HEK293T (cell line): ENCODE measurements around the gene GLTP.

Source experiments
- CTCF ChIA-PET: fragments of 350-600 bp; formaldehyde crosslinking; extraction: SDS; loops from one replicate; lab custom pipeline; 2021; ENCODE audit warnings: antibody characterized with exemption, inconsistent platforms; lab: Yijun Ruan, JAX
- POLR2A ChIA-PET: fragments of 350-600 bp; formaldehyde crosslinking; extraction: SDS; loops from one replicate; lab custom pipeline; 2020; ENCODE audit warnings: antibody characterized with exemption, inconsistent platforms; lab: Yijun Ruan, JAX
- DNase-seq: peaks from one replicate; pipeline ENCODE4 v3.0.0; 2012; ENCODE audit warnings: mixed read lengths; ENCODE audit errors: extremely low spot score
- ARNT ChIP-seq: fragments of 450-650 bp; IDR thresholded peaks from 2 replicates; pipeline ENCODE4 v1.6.1; 2017; ENCODE audit warnings: mild to moderate bottlenecking
- BHLHE40 ChIP-seq: fragments of 450-650 bp; IDR thresholded peaks from 2 replicates; pipeline ENCODE4 v1.6.1; 2016; ENCODE audit warnings: mild to moderate bottlenecking, moderate library complexity, borderline replicate concordance
- CTBP1 ChIP-seq: fragments of 450-650 bp; IDR thresholded peaks from 2 replicates; pipeline ENCODE4 v1.6.1; 2016; ENCODE audit warnings: borderline replicate concordance
- ELF4 ChIP-seq: fragments of 450-650 bp; IDR thresholded peaks from 2 replicates; pipeline ENCODE4 v1.6.1; 2017; ENCODE audit warnings: antibody characterized with exemption
- FOXA1 ChIP-seq: fragments of 450-650 bp; IDR thresholded peaks from 2 replicates; pipeline ENCODE4 v1.6.1; 2016; ENCODE audit warnings: mild to moderate bottlenecking
- FOXK2 ChIP-seq: fragments of 450-650 bp; IDR thresholded peaks from 2 replicates; pipeline ENCODE4 v1.6.1; 2016; ENCODE audit warnings: mild to moderate bottlenecking
- FOXM1 ChIP-seq: fragments of 450-650 bp; IDR thresholded peaks from 2 replicates; pipeline ENCODE4 v1.6.1; 2017; ENCODE audit warnings: mild to moderate bottlenecking, borderline replicate concordance
- HDGF ChIP-seq: fragments of 450-650 bp; IDR thresholded peaks from 2 replicates; pipeline ENCODE4 v1.6.1; 2017; ENCODE audit warnings: antibody characterized with exemption, borderline replicate concordance
- L3MBTL2 ChIP-seq: fragments of 450-650 bp; conservative IDR thresholded peaks from 2 replicates; pipeline ENCODE4 v1.6.1; 2016; ENCODE audit warnings: mild to moderate bottlenecking
- LEF1 ChIP-seq: fragments of 450-650 bp; IDR thresholded peaks from 2 replicates; pipeline ENCODE4 v1.6.1; 2017; ENCODE audit warnings: mild to moderate bottlenecking, borderline replicate concordance
- NFRKB ChIP-seq: fragments of 450-650 bp; IDR thresholded peaks from 2 replicates; pipeline ENCODE4 v1.6.1; 2016; ENCODE audit warnings: mild to moderate bottlenecking, moderate library complexity
- SP1 ChIP-seq: fragments of 450-650 bp; IDR thresholded peaks from 2 replicates; pipeline ENCODE4 v1.6.1; 2017
- SUZ12 ChIP-seq: fragments of 450-650 bp; IDR thresholded peaks from 2 replicates; pipeline ENCODE4 v1.6.1; 2016; ENCODE audit warnings: mild to moderate bottlenecking
- TARDBP ChIP-seq: fragments of 450-650 bp; IDR thresholded peaks from 2 replicates; pipeline ENCODE4 v1.6.1; 2016
- ZNF384 ChIP-seq: fragments of 450-650 bp; IDR thresholded peaks from 2 replicates; pipeline ENCODE4 v1.6.1; 2016
- TF ChIP-seq, protein P1 (sequence below): fragments of 450-650 bp; IDR thresholded peaks from 2 replicates; pipeline ENCODE4 v1.6.1; 2016

The GLTP gene

DNA sequence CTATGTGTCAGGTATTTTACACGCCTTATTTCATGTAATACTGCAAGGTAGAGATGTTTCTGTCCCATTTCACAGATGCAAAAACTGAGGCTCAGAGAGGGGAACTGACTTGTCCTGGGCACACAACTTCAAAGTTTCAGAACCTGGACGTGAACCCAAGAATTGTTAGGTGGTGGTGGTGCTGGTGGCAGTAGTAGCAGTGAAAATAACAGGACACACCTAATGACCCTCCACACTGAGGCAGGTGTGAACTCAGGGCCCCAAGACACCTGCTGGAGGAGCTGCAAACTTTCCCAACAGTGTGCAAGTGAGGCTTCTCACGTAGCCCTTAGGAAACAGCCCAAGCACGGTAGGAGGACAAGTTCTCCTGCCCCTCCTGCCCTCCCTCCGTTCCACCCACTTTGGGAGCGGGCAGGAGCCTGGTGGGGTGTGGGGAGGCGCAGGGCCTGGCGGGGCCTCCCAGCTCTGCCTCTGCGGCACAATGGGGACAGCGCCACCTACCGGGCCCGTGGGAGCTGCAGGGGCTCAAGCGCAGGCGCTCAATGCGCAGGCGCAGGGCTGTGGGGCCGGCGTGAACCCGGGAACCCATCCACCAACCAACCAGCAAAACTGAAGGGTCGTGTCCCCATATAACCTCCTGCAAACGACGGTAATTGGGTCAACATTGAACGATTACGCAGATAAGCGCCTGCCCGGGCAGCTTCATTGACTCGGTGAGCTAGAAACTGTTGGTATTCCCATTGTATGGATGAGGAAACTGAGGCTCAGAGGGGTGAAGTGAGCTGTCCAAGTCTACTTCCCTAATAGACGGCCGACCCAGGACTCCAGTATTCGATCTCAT lies 35.1 kb downstream of the GLTP start:
- TF ChIP-seq ARNT: 0 out of 2 replicates have a peak, but pooled peaks have one; percentile 5
- no peak for TF ChIP-seq FOXK2
- ChIA-PET POLR2A (interaction anchor here (1.2 kb wide), 1 partner anchor 38 kb away, joined by 7 read pairs; no protein-coding TSS in a partner anchor), CTCF (interaction anchor here (0.5 to 1.6 kb wide), 17 partner anchors 9 to 1325 kb away, joined by 3 to 10 read pairs (median 5); no protein-coding TSS in a partner anchor)
- peak; percentile 96 for DNase-seq

DNA sequence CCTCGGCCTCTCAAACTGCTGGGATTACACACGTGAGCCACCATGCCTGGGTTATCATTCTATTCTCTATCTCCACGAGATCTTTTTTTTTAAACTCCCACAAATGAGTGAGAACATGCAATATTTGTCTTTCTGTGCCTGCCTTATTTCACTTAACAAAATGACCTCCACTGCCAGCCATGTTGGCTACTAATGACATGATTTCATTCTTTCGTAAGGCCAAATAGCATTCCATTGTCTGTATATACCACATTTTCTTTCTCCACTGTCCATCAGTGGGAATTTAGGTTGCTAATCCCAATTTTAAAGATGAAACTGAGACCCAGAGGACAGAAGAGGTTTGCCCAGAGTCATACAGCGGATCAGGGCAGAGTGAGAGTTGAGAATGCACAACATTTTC lies 36.2 kb downstream of the GLTP start:
- CTCF ChIA-PET: interaction anchor here (0.7 kb wide), 1 partner anchor 9 kb away, joined by 3 read pairs; no protein-coding TSS in a partner anchor
- TF ChIP-seq L3MBTL2 (no peak), ELF4 (no peak), CTBP1 (no peak), FOXM1 (no peak)
- POLR2A ChIA-PET: no interaction called here
- DNase-seq: no peak

DNA sequence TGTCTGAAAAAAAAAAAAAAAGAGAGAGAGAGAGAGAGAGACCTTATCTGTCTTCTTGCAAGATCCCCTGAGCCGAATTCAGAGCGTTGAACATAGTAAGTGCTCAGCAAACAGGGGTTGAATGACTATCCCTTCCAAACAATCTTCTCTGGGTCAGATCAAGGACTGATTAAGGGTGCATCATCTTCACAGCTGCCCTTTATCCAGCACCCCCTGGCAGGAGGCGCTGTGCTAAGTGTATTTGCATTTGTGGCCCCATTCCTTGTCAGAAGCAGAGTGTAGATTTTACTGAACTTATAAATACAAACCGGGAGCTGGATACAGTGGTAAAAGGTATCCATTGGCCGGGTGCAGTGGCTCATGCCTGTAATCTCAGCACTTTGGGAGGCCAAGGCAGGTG lies 38.3 kb downstream of the GLTP start:
- DNase-seq: no peak
- CTCF ChIA-PET: interaction anchor here (1.0 kb wide), 2 partner anchors 12 to 589 kb away, joined by 4 to 8 read pairs; no protein-coding TSS in a partner anchor
- TF ChIP-seq NFRKB (no peak), ARNT (no peak), TARDBP (no peak), CTBP1 (no peak)
- POLR2A ChIA-PET: no interaction called here

DNA sequence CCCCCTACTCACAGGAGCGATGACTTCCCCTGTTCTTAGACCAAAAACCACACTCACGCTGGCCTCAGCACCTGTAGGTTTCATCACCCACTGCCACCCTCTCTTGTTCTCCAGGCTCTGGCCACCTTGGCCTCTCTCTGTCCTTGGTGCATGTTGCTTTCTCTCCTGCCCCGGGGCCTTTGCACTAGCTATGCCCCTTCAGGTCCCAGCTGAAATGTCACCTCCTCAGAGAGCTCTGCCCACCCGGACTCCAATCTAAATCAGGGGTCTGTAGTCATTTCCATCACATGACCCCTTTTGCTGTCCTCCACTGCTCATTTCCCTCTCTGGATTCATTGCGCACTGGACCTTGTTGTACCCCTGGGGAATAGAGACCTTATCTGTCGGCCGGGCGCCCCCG lies 39.0 kb downstream of the GLTP start:
- ChIA-PET POLR2A (no interaction called here), CTCF (interaction anchor here (0.6 to 1.5 kb wide), 3 partner anchors 12 to 53 kb away, joined by 4 to 9 read pairs (median 6); no protein-coding TSS in a partner anchor)
- TF ChIP-seq, protein P1, sequence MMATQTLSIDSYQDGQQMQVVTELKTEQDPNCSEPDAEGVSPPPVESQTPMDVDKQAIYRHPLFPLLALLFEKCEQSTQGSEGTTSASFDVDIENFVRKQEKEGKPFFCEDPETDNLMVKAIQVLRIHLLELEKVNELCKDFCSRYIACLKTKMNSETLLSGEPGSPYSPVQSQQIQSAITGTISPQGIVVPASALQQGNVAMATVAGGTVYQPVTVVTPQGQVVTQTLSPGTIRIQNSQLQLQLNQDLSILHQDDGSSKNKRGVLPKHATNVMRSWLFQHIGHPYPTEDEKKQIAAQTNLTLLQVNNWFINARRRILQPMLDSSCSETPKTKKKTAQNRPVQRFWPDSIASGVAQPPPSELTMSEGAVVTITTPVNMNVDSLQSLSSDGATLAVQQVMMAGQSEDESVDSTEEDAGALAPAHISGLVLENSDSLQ: no peak
- TF ChIP-seq CTBP1: no peak
- no peak for TF ChIP-seq L3MBTL2
- TF ChIP-seq ARNT: no peak
- TF ChIP-seq NFRKB: no peak
- no peak for TF ChIP-seq TARDBP
- no peak for TF ChIP-seq SUZ12
- no peak for TF ChIP-seq ZNF384
- no peak for TF ChIP-seq LEF1
- TF ChIP-seq SP1: no peak
- no peak for TF ChIP-seq FOXK2
- no peak for TF ChIP-seq ELF4
- no peak for TF ChIP-seq BHLHE40
- TF ChIP-seq FOXA1: no peak
- TF ChIP-seq HDGF: no peak
- no peak for TF ChIP-seq FOXM1
- no peak for DNase-seq

DNA sequence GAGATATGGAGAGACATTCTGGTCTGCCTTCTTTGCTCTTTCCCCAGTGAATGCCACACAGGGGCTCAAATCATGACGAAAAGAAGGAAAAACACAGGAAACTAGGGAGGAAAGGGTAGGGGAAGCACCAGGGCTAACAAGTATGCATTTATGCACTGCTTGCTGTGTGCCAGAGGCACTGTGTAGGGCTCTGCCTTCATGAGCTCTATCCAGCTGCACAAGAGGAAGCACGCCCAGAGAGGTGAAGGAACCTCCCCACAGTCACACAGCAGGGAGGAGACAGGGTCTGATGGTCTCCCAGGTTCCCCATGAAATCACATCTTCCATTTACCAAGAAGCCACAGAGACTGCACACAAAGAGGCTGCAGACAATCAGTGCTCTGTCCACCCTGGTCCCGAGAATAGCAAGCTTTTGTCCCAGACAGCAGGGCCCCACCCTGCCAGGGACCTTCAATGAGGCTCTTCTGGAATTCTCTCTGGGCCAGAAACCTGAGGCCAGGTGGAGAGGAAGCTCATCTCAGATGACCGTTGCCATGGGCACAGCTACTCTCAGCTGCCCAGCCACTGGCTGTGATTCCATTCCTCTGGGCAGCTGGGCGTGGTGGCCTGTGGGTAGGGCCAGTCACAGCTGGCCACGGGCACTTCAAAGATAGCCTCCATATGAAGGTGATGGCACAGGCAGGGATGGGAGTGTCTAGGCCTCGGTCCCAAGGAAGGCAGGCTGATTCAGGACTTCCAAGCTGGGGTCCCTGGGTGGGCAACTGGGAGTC lies 39.9 kb downstream of the GLTP start:
- TF ChIP-seq ELF4: no peak
- TF ChIP-seq FOXA1: no peak
- ChIA-PET CTCF (interaction anchor here (0.6 to 1.5 kb wide), 3 partner anchors 8 to 35 kb away, joined by 4 to 6 read pairs (median 6); no protein-coding TSS in a partner anchor), POLR2A (no interaction called here)
- DNase-seq: no peak

DNA sequence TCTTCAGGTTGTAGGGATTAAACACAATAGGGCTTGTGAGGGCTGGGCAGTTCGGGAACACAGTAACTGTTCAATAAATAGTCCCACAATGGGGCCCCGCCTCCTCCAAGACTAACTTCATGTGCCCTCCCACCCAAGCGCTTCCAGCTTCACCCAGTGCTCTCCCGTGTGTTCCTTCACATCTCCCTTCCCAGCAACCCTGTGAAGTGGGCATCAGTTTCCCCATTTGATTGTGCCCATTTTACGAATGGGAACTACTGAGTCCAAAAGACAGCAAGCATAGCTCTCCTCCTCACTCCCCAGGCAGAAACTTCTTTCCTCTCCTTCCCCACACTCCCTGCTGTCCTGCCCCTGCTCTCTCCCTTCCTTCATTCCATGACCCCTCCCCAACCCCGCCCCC lies 40.9 kb downstream of the GLTP start:
- no peak for TF ChIP-seq FOXA1
- no peak for TF ChIP-seq BHLHE40
- no peak for TF ChIP-seq NFRKB
- TF ChIP-seq ELF4: no peak
- TF ChIP-seq SP1: no peak
- TF ChIP-seq CTBP1: no peak
- TF ChIP-seq, protein P1: no peak
- no peak for TF ChIP-seq FOXM1
- TF ChIP-seq ZNF384: no peak
- no peak for TF ChIP-seq TARDBP
- no peak for TF ChIP-seq ARNT
- TF ChIP-seq HDGF: no peak
- no peak for TF ChIP-seq SUZ12
- no peak for TF ChIP-seq LEF1
- ChIA-PET POLR2A (no interaction called here), CTCF (no interaction called here)
- DNase-seq: no peak

DNA sequence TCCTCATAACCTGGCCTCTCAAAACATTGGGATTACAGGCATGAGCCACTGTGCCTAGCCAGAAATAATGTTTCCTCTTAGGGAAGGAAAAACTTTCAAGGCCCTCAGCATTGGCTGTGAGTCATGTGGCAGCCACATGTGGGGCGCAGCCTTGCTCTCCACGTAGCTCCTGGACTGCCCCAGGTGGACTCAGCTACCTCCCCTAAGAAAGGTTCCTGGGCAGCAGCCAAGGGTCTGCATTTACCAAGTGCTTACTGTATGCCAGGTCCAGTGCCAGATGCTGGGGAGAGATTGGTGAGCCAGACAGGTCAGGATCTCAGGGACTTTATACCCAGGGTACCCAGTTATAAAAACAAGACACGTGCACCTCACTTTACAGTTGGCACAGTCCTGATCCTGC lies 43.4 kb downstream of the GLTP start:
- TF ChIP-seq CTBP1 (no peak), FOXK2 (no peak), NFRKB (no peak)
- ChIA-PET CTCF (interaction anchor here (0.7 kb wide), 1 partner anchor 48 kb away, joined by 3 read pairs; no protein-coding TSS in a partner anchor), POLR2A (no interaction called here)
- DNase-seq: no peak
